ENCODE measurements around the gene RBM27.

GRCh38 chr5:146248561-146248960 lies 45.2 kb downstream of the RBM27 start:
- TF ChIP-seq CTCF (IDR thresholded peaks at IDR 0.05) (no peak), EP300 (IDR thresholded peaks at IDR 0.05) (no peak)
